SKM-1 (cell line): Measurements from ENCODE around the gene DET1.
"Not testable (repeated sequence)": the region's sequence is repeated elsewhere in the genome, so short reads cannot be mapped to it uniquely, and the experiment has no call there.

Source experiments
- DNase-seq: peaks from one replicate; lab custom pipeline; 2025; ENCODE audit not compliant: unreplicated experiment; lab: John Stamatoyannopoulos, UW

The DET1 gene

DNA sequence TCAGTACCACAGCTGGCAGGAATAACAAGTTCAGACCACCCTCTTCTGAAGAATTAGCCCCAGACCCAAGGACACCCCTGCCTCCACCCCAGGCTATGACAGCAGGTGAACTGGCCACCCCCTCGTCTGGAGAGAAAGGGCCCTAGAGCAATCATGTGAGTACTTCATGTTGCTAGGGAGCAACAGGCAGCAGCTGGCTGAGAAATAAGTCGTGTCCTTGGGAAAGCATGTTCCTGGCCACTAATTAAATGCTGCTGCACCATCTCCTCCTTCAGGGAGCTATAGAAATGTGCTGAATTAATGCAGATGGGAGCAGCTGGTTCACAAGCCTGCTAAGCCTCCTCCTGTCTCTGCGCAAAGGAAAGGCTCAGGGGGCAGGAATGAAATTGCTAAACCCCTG, 47.5 kb downstream of the DET1 start:
- no peak for DNase-seq

DNA sequence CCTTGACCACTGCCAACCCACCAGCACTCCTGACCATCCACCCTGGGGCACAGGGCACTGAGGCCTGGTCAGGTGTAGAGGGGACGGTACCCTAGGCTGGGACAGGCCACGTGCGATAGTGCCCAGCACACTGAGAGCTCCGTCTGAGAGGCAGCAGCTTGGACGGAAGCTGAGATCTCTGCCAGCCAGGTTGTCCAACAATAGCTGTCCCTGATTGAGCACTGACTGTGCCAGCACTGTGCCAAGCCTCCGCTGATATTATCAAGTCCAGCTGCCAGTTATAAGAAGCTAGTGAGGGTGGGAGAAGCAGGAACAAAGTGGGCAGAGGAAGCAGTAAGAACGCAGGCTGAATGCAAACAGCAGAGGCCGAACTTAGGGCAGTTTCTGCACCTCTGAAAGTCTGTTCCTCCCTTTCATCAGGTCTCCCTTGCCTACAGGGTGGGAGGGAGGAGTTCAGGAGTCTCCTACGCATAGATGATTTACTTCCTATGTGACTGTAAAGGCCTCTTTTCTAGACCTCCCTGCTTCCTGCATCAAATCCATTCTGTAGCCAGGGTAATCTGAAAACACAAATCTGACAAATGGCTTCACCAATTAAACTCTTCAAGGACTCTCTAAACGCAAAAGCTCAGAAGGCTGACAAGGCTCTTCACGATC, 49.2 kb downstream of the DET1 start:
- DNase-seq = no peak

DNA sequence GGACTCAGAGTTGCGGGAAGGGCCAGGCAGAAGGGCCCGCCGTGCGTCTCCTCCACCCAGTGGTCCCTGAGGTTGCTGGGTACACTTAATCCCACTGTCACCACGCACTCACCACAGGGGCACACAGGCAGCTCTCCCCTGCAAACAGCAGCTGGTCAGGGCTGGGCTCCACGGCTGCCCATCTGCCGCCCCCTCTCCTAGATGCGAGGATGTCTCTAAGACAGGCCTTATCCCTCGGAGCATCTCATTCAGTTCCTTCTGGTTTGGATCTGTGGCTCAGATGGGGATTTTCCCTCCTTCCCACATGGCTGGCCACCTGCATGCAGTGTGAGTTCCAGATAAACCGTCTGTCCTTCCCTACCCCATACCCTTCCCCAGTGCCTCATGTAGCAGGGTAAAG, 52.6 kb downstream of the DET1 start:
- no peak for DNase-seq

DNA sequence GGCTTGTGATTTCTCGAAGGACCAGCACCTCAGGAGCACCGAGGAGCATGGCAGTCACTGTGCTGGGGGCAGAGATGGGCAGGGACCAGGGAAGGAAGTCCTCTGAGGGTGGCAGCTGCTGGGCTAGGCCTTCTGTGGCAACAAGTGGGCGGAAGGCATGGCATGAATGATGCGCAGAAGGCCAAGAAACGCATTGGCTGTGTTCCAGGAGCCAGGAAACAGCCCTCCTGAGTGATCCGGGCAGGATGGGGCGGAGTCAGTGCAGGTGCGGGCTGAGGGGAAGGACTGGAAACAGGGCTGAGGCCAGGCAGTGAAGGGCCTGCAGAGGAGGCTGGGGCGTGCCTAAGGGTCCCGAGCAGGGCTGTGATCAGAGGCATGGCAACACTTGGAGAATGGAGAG, 55.3 kb downstream of the DET1 start:
- DNase-seq = no peak

DNA sequence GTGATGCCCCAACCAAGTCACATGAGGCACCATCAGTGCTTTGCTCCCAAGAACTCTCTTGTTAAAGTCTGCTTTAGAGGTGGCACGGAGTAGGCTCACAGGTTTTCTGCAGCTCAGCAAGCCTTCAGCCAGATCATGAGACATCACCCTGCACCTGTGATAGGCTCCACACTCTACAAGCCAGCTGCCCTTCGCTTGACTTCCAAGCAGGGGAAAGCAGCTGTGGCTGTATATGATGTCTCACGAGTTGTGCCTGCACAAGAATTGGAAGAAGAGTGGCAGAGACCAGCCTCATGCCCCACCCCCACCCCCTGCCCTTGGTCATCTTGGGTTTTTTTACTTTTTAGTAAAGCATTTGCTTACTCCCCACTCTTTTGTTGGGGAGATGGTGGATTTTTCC, 56.4 kb downstream of the DET1 start:
- no peak for DNase-seq

DNA sequence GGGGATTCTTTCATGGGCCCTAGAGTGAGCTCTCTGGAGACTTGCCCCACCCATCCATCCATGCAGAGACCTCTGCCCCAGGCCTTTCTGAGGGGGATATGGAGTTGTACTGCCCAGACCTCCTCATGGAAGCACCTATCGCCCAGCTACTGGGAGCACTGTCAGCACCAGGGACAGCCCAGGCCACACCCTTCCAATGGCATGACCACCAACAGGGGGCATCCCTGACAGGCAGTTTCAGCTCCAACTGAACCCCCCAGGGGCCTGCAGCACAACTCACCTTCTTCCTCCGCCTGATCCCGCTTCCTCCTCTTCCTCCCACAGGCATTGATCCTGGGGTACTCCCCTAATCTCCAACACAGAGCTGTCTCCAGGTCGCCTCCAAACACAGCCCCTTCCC, 57.2 kb downstream of the DET1 start:
- DNase-seq = no peak

DNA sequence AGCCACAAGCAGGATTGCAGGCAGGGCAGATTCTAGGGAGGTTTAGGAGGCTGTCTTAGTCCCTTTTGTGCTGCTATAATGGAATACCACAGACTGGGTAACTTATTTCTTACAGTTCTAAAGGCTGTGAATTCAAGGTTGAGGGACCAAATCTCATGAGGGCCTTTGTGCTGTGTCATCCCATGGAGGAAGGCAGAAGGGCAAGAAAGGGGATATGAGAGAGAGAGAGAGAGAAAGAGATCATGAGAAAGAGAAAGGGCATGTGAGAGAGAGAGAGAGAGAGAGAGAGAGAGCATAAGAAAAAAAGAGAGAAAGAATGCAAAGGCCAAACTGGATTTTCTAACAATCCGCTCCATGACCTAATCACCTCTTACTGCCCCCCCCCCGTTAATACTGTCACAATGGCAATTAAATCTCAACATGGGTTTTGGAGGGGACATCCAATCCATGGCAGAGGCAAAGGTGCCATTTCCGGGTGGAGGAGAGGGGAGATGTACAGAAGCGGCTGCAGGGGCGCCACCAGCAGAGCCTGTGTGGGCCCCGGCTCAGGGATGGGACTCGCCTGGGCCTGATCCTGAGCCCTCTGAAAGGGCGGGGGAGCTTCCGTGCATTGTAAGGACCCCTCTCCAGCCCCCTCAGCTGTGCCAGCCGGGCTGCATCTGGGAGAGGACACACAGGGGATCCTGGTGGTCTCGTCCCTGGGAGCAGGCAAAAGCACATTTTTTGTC, 58.5 kb downstream of the DET1 start:
- DNase-seq = no peak

DNA sequence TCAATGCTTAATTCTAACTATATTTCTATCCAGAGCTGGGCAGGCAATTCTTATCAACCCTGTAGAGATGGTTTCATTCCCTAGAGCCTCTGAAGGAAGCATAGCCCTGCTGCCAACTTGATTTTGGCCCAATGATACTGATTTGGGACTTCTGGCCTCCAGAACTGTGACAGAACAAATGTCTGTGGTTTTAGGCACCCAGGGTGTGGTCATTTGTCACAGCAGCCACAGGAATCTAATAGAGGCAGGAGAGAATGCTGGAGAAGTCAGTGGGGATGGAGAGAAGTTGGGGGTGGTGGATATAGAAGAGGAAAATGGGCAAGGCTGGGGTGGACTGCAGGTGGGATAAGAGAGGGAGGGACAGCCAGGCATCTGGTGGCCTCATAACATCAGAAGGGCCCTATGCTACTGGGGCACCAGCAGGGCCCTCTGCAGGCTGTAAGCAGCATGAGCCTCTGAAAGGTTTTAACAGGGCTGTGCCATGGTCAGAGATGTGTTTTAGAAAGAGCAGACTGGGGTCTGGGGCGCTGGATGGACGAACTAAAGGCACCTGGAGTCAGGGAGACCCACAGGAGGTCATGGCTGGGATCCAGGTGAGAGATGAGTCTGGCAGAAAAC, 59.2 kb downstream of the DET1 start:
- DNase-seq = no peak

DNA sequence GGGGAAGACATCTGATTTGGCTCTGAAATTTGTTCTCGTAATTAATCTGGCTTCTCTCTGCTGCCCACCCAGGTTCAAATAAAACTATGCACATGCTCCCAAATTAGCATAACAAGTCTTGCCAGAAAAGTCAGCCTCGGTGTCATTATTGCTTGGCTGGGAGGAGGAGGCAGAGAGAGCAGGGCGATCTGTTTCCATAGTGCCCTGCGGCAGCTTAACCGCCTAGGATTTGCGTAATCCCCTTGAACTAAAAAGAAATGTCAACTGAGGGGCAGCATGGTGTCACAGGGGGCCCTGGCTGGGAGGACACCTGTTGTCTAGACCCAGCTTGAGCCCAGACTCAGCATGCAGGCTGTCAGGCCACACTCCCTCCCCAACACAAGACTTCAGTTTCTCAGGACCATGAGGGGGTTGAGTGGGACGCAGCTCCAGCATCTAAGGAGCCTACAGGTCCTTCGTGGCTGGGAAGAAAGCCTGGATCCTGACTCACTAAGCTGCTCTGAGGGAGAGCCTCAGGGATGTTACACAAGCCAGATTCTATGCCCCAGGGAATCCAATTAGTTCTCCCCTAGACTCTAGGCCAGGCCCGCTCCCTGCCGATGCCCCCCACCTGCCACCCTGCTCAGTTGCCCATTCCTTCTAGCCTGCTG, 61.7 kb downstream of the DET1 start:
- DNase-seq = no peak

DNA sequence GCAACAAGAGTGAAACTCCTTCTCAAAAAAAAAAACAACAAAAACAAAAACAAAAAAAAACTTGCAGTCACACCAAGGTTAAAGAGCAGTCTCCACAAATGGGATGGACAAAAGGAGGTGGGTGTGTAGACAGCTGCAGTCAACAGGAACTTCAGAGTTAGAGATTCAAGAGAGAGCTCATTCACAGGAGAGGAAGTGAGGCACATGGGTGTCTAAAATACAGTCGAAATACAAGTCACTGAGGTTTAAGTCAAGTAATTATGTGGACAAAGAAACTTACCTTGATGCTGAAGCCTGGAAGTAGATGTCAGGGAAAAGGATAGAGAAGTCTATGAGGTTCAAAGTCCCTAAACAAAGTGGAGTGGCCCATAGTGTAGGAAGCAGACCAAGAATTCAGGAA, 64.2 kb downstream of the DET1 start:
- DNase-seq = no peak

DNA sequence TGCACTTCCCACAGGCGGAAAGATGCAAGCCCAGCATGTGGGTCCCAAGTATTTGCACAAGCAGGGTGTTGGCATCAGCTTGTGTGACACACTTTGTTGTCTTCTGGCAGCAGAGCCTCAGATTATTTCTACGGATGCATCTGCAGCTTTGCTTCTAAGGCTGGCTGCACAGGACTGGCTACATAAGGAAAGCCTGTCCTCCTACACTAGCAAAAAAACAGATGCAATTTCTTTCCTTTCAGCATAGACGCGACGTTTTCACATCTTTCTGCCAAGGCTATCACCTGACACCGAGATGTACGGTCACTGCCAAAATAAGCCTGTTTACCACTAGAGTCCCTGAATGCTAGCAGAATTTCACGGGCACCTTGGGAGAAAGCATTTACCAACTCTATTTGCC, 65.5 kb downstream of the DET1 start:
- no peak for DNase-seq

DNA sequence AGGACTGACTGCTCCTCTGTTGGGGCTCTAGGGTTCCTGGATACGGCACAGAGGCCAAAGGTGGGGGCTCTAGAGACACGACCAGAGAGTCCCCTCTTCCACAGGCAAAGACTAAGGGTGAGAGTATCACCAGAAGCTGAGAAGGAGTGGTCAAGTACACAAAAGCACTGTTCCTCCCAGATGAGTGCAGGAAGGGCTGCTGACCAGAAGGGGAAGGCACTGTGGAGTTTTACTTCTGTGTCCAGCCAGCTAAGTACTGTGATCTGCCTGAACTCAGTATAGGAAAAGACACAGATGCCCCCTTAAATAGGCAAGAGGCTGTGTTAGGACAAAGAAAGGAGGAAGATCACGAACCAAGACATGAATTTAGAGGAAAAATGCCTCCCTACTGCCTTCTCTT, 67.3 kb downstream of the DET1 start:
- DNase-seq = no peak

DNA sequence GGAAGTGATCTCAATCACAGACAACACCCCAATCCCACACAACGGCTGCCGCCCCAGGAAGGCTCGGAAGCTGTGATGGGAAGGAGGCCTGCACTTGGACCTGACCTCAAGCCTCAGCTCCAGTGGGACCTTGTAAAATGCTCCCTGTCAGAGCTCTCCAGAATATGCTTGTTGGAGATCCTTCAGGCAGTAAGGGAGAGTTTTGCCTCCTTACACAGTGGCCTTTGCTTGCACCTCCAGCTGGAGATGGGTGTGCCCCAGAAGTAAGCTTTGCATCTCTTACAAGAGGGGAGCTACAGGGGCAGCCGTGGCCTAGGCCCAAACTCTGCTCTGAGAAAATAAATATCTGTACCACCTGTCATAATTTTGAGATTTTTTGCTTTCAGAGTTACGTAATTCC, 68.6 kb downstream of the DET1 start:
- DNase-seq = no peak

DNA sequence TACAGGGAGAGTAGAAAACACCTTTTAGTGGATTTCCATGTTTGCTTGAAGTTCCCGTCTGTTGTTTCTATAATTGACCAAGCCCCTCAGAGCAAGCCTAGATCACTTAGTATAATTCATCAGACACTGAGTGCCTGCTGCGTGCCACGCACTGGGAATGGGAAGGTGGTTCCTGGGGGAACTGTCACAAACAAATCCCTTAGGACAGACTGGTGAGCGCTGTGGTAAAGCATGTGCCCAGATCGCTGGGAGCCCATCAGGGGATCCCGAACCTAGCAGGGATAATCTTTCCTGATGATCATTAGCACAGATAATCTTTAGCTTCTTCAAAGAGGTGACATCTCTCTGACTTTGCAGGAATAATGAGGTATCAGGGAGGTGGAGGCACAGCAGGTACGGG, 69.4 kb downstream of the DET1 start:
- DNase-seq = no peak

DNA sequence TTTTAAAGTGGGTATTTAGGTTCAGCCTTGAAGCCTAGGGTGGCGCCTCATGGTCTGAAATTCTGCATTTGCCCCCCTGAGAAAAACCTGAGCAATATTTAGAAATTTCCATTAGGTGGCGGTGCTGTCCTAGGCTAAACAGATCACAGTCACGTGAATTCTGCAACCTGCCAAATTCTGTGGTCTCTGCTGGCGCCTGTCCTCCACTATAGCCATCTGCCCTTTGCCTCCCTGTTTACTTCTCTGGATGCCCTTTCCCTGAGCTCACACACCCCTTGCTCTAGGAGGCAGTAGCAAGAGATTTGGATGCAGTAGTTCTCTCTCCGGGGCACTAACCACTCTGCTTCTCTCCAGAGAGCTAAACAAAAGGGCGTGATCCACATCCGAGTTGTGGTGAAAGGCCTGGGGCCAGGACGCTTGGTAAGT, 69.8 kb downstream of the DET1 start:
- no peak for DNase-seq

DNA sequence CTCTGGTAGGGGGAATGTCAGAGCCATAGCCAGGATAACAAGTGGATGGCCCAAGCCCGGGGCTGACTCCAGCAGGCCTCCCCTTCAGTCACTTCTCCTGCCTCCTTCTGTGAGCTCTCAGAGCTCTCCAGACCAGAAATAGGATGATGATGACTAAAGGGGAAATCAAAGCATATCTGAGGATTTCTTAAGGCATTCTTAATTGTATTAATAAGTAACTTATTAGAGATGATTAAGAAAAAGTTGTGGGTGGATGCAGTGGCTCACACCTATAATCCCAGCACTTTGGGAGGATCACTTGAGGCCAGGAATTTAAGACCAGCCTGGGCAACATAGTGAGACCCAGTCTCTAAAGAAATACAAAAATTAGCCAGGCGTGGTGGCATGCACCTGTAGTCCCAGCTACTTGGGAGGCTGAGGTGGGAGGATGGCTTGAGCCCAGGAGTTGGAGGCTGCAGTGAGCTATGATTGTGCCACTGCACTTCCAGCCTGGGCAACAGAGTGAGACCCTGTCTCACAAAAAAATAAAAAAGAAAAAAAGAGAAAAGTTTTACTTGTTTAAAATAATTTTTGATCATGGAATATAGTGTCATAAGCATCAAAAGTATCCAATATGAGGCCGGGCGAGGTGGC, 72.7 kb downstream of the DET1 start:
- not testable (repeated sequence) for DNase-seq

DNA sequence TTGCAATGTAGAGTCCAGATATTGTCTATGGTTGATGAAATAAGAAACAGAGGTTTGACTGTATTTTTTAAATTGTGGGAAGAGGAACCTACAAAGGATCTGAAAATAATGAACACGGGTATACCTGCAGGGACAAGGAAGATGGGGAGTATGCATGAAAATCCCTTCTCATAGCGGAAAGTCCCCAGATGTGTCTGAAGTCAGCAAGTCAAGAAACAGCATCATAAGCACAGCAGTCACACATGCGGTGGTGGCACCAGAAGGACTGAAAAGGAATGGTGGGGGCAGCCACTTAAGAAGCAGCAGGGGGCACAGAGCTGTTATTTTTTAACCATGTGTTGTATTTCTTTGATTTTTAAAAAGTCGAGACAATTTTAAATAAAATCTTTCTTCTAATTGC, 74.3 kb downstream of the DET1 start:
- no peak for DNase-seq

DNA sequence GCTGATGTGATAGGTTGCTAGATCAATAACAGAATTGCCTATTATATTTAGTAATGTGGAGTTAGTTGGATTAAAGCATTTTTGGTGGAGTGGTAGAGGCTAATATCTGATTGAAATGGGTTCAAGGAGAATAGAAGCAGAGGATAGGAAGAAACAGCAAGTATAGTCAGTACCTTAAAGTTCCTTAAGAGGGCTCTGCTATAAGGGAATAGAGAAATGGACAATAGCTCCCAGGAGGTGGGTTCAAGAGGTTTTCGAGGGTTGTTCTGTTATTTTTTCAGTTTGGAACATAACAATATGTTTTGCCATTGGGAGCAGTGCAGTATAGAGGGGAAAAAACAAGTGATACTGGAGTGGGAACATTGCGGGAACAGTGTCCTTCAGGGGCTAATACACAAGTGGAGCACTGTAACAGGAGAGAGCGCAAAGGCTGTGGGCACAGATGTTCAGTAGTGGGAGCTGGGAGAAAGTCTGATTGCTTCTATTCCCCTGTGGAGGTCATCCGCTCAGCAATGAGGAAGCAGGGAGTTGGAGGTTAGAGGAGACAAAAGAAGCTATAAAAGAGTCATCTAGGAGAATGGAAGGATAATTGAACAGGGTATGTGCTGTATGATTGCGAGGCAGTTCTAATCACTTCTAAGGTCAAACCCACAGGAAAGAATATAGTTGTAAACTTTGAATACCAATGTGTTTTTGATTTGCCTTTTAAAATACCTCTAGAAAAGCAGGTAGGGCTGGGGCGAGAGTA, 75.7 kb downstream of the DET1 start:
- DNase-seq = no peak

DNA sequence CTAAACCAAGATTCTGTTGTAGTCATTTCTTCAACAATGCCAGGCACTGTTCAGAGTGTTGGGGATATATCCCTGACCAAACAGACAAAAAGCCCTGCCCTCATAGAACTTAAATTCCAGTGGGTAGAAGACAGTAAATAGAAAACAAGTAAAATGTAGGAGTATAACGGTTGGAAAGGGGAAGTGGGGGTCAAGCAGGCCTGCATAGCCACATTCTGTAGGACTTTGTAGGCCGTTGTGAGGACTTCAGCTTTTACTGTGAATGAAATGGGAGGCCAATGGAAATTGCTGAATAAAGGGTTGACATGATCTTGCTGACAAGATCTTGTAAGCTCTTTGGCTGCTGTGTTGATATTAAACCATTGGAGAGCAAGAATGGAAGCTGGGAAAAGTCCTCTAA, 77.2 kb downstream of the DET1 start:
- no peak for DNase-seq

DNA sequence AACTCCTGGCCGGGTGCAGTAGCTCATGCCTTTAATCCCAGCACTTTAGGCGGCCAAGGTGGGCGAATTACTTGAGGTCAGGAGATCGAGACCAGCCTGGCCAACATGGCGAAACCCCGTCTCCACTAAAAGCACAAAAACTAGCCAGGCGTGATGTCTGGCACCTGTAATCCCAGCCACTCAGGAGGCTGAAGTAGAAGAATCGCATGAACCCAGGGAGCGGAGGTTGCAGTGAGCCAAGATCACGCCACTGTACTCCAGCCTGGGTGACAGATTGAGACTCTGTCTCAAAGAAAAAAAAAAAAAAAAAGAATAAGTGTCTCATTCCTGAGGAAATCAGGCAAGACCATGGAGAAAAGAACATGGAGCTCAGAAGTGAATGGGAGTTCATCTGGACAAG, 77.8 kb downstream of the DET1 start:
- not testable (repeated sequence) for DNase-seq
